HL-60 (cell line): ENCODE measurements around the gene ARHGAP26.

Experiments used
- DNase-seq, 2 experiments: peaks; one replicate each; pipeline ENCODE4 v3.0.0-alpha.2; 2010 to 2020; ENCODE audit warnings: low read depth in 1 of 2, low spot score in 1 of 2
- H3K27ac ChIP-seq: fragments of 250-450 bp; sonication (Bioruptor Pico); replicated peaks from 2 replicates; pipeline ENCODE4 v1.5.1; 2020; ENCODE audit warnings: mild to moderate bottlenecking, moderate library complexity
- H3K27me3 ChIP-seq: fragments of 250-450 bp; sonication (Bioruptor Pico); 2 replicates; pipeline ENCODE4 v1.5.1; 2021; ENCODE audit warnings: mild to moderate bottlenecking, moderate library complexity; ENCODE audit not compliant: insufficient read depth, poor library complexity, severe bottlenecking
- H3K4me3 ChIP-seq: replicated peaks from 2 replicates; pipeline ENCODE4 v1.5.1; 2011; ENCODE audit warnings: mild to moderate bottlenecking, control low read depth, low read length; ENCODE audit not compliant: insufficient read depth
- CTCF ChIP-seq: IDR thresholded peaks from one replicate; pipeline ENCODE4 v1.5.1; 2011; ENCODE audit warnings: low read length, control low read depth, inconsistent platforms; ENCODE audit not compliant: insufficient read depth
- GABPA ChIP-seq: IDR thresholded peaks from 2 replicates; pipeline ENCODE4 v1.6.1; 2012; ENCODE audit warnings: low read depth
- POLR2AphosphoS5 ChIP-seq: IDR thresholded peaks from 2 replicates; pipeline ENCODE4 v1.6.1; 2012; ENCODE audit warnings: low read depth
- REST ChIP-seq: IDR thresholded peaks from 2 replicates; pipeline ENCODE4 v1.6.1; 2012; ENCODE audit warnings: low read depth; ENCODE audit not compliant: insufficient replicate concordance
- SPI1 ChIP-seq: IDR thresholded peaks from 2 replicates; pipeline ENCODE4 v1.6.1; 2012; ENCODE audit warnings: low read depth, mild to moderate bottlenecking, borderline replicate concordance

Gene ARHGAP26

GRCh38 chr5:142911170-142911569 lies 141.0 kb downstream of the ARHGAP26 start:
- DNase-seq = no peak
- Histone ChIP-seq H3K27ac (no peak overlapping the region), H3K27me3 (no peaks in the 10 kb centered on the region), H3K4me3 (no peak overlapping the region)
- TF ChIP-seq REST = no peak
- no peak for TF ChIP-seq SPI1
- TF ChIP-seq CTCF = no peak
- no peak for TF ChIP-seq GABPA
- TF ChIP-seq POLR2AphosphoS5 = no peak

GRCh38 chr5:142911775-142912174 lies 141.6 kb downstream of the ARHGAP26 start:
- Histone ChIP-seq H3K4me3 (no peak overlapping the region), H3K27me3 (no peaks in the 10 kb centered on the region), H3K27ac (no peak overlapping the region)
- no peak for DNase-seq
- TF ChIP-seq POLR2AphosphoS5 (no peak), CTCF (no peak), SPI1 (no peak)

- Histone ChIP-seq H3K4me3 (no peak overlapping the region), H3K27ac (no peak overlapping the region), H3K27me3 (no peaks in the 10 kb centered on the region)
- no peak for DNase-seq
- TF ChIP-seq GABPA (no peak), REST (no peak), CTCF (no peak)
Measured at GRCh38 chr5:142913728-142914338, 143.7 kb downstream of the ARHGAP26 start.

GRCh38 chr5:142915038-142915437 lies 144.9 kb downstream of the ARHGAP26 start:
- Histone ChIP-seq H3K27ac (no peak overlapping the region), H3K4me3 (no peak overlapping the region), H3K27me3 (no peaks in the 10 kb centered on the region)
- TF ChIP-seq SPI1 (no peak), GABPA (no peak), POLR2AphosphoS5 (no peak), REST (no peak), CTCF (no peak)
- no peak for DNase-seq
